Middle frontal gyrus (tissue), 1 donor: ENCODE data around the gene MAP3K12.
A peak's percentile ranks its signal among the peaks of the same experiment; 100 is the strongest.

Source experiments
- DNase-seq: peaks from one replicate; pipeline ENCODE4 v3.0.0-alpha.2; 2015; ENCODE audit warnings: low spot score; ENCODE audit errors: extremely low spot score

The MAP3K12 gene

DNA sequence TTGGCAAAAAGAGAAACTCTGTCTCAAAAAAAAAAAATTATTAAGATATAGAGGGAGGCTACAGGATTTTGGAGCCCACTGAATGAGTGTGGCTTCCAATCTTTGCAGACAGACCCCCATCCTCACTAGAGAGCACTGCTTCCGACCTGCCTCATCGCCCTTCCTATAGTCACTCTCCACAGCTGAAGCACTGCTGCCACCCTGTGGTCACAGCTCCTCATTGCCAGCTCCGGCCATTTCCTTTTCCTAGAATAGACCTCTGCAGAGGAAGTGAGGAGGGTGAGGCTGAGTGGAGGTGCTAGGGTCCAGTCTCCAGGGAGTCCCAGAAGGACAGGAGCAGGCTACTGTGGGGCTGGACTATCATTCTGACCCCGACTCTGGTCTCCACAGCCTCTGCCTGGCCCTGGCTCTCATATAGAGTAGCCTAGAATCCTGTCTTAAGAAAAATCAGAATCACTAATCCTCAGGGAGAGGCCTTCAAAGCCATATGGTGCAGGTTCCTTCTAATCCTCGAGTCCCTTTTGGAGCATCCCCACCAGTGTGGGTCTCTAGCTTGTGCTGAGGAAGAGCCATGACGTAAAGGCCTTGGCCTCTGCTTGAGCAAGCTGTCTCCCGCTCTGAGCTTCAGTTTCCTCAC, 9.4 kb upstream of the MAP3K12 start:
- DNase-seq, result peak; percentile 75

- DNase-seq, result no peak
Measured at GRCh38 chr12:53507603-53507885, 8.3 kb upstream of the MAP3K12 start.

DNA sequence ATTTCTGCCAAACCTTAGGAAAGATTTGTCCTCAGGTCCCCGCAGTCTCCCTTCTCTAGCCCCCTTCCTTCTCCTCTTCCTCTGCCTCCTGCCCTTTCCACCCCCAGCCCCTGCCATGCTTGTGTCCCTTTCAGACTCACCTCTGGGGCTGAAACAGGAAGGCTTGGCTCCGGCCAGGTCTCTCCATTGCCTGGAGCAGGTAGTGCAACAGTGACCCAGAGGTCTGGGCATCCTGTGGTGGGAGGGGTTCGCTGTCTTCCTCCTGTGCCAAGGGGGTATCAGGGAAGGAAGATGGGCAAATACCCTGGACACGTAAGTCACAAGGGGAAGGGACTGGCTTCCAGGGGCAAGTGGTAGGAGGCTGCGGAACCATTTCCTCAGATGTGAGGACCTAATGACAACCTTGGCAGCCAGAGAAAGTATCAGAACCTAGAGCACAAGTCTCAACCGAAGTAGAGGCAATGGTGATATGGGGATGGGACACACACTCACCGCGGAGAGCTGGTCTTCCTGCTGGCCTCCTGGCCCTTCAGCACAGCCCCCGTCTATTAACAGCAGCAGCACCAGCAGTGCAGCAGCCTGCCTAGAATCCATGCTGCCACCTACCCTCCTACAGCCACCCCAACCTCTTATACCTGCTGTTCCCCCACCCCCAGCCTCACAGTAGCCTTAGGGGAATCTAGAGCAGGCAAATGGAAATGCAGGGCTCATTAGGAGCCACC, 7.8 kb upstream of the MAP3K12 start, which contains the start of gene NPFF:
NPFF (minus strand) TSS at position 604 of the 722 bp plus-strand sequence; CDS start at position 594, 10 bp downstream.
- DNase-seq, result no peak

GRCh38 chr12:53506450-53506785, 7.2 kb upstream of the MAP3K12 start:
- DNase-seq, result no peak

DNA sequence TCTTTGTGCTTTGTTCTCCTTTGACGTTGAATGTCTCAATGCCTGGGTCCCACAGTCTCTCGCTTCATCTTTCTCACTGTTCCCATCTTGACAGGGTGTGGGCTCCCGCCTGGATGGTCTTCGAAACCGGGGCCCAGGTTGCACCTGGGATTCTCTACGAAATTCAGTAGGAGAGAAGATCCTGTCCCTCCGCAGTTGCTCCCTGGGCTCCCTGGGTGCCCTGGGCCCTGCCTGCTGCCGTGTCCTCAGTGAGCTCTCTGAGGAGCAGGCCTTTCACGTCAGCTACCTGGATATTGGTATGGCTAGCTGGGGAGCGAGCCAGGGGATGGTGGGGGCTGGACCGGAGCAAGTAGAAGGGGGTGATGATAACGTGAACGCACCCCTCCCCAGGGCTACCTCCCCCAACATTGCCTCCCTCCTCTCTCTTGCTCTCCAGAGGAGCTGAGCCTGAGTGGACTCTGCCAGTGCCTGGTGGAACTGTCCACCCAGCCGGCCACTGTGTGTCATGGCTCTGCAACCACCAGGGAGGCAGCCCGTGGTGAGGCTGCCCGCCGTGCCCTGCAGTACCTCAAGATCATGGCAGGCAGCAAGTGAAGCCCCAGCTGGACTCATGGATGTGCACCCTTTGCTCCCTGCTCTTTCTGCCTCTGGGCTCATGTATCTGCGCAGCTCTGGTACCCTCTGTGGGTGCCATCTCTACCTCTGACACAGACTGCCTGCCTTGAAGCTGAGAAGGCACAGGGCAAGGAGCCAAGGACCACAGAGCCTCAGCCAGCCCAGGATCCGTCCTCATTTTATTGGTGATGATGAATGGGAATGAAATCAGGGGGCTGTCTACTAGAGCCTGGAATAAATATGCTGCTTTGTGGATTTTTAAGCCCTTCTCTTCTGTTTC, 6.5 kb upstream of the MAP3K12 start:
- no peak for DNase-seq

DNA sequence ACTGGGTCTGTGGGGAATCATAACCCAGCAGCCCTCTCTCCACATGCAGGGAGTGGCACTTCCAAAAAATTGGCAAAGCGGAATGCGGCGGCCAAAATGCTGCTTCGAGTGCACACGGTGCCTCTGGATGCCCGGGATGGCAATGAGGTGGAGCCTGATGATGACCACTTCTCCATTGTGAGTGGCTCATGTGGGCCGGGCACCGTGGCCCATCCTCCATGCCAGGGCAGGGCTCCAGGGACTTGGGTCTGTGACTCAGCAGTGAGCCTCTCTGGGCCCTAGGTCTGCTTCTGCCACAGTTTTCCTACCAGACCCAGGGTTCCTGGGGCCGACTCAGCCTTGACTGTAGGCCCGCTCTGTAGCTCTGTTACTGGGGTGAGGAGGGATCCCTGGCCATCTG, 5.8 kb upstream of the MAP3K12 start:
- DNase-seq, result no peak

DNA sequence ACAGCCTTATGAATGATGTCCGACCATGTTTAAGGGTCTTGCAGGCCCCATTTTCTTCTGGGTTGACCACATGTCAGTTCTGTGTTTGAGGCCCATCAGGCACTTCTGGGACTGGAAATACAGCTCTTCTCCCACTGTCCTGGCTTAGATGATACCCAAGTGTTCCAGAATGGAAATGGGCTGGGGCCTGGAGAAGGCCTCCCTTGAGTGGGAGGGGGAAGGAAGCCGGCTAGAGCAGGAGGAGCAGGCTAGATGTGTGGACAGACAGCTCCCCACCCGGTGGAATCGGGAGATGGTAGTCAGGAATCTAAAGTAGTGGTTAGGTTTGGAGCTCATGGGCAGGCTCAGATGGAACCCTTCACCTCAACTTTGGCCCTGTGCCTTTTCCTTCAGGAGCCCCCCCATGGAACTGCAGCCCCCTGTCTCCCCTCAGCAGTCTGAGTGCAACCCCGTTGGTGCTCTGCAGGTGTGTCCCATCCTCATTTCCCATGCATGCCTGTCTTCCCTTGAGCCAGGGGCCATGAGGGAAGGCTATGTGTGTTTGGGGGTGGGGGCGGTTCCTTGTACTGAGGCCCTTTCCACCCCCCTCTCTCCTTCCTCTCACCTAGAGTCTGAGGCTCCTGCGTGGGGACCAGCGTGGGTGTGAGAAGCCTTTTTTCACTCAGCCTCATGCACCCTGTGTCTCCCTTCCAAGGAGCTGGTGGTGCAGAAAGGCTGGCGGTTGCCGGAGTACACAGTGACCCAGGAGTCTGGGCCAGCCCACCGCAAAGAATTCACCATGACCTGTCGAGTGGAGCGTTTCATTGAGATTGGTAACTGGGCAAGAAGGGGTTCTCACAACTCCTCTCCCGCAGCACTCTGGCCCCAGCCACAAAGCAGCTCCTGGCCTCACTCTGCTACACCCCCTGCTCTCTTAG, 5.0 kb upstream of the MAP3K12 start:
- DNase-seq, result no peak

- DNase-seq, result no peak
Measured at GRCh38 chr12:53502983-53503728, 3.9 kb upstream of the MAP3K12 start.

DNA sequence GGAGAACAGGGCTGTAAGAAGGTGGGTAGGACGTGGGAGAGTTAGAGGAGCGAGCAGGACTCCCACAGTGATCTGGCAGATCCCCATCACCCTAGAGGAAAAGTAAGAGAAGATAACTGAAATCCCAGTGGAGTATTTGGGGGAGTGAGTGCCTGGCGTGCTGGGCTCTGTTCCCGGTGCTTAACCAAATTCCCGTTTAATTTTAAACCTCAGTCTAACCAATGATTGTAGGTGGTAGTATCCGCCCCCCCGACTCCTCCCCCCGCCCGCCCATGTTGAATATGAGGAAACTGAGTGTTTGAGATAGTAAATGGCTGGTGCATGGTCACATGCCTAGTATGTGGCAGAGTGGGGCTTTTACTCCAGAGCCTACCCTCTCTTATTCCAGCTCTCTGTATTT, 3.1 kb upstream of the MAP3K12 start:
- DNase-seq, result no peak

DNA sequence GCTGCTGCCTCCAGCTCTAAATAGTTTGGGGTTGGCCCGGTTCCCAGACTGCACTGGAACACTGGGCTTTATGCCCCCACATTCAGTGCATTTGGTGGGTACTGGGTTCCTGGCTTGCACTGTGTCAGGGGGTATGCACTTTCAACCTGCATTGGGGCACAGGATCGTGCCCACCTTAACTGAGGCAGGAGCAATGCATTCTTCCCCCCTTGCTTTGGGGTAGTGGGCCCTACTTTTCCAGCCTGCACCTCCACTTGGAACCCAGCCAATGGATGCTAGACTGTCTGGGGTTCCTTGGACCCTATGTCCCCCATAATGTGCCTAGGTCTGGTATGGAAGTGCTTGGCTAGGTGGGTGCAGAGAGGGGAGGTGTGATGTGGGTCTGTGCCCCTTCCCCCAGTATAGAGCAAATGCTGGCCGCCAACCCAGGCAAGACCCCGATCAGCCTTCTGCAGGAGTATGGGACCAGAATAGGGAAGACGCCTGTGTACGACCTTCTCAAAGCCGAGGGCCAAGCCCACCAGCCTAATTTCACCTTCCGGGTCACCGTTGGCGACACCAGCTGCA, 2.4 kb upstream of the MAP3K12 start:
- no peak for DNase-seq

GRCh38 chr12:53500776-53501614, 1.7 kb upstream of the MAP3K12 start, which contains the start of gene TARBP2:
Gene TARBP2 (plus strand): TSS chr12:53501283. CDS start chr12:53501409, 126 bp downstream.
- peak; percentile 99 for DNase-seq

DNA sequence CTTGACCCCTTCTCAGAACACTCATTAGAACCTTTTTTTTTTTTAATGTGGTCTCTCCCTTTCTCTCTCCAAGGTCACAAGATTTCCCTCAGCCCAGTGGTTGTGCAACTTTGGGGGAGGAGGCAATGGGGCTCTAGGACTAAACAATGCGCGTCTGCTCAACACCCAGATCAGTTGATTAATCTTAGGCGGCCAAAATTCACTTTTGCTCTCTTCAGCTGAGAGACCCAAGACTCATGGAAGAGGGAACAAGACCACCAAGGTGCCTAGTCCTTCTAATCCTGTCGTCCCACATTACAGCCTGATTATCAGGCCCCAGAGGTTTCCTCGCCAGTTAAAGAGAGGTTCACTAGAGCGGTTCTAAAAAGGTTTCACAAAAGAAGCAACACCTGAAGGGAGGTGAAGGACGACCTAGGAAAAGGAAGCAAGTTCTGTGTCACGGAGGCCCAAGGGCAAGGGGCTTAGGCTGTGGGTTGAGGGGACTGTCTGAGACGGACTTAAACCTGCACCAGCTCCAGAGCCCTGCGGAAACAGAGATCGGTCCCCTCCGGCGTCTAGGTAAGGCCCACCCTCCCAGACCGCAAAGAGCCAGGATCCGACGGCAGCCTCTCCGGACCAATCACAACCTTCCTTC, 1.0 kb upstream of the MAP3K12 start:
- no peak for DNase-seq

GRCh38 chr12:53498235-53498630, 1.0 kb downstream of the MAP3K12 start:
- DNase-seq, result no peak

GRCh38 chr12:53497461-53497860, 1.8 kb downstream of the MAP3K12 start:
- DNase-seq, result no peak

DNA sequence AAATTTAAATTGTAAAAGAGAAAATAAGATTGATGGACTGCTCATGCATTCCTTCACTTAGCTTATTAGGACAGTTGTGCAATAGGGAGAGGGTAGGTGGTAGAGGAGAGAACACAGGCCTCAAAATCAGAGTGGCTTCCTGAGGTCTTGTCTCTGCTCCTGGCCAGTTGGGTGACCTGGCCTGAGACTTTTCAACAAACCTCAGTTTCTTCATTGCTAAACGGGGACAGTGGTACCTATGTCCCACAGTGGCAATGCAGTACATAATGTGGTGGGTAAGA, 2.6 kb downstream of the MAP3K12 start:
- no peak for DNase-seq

DNA sequence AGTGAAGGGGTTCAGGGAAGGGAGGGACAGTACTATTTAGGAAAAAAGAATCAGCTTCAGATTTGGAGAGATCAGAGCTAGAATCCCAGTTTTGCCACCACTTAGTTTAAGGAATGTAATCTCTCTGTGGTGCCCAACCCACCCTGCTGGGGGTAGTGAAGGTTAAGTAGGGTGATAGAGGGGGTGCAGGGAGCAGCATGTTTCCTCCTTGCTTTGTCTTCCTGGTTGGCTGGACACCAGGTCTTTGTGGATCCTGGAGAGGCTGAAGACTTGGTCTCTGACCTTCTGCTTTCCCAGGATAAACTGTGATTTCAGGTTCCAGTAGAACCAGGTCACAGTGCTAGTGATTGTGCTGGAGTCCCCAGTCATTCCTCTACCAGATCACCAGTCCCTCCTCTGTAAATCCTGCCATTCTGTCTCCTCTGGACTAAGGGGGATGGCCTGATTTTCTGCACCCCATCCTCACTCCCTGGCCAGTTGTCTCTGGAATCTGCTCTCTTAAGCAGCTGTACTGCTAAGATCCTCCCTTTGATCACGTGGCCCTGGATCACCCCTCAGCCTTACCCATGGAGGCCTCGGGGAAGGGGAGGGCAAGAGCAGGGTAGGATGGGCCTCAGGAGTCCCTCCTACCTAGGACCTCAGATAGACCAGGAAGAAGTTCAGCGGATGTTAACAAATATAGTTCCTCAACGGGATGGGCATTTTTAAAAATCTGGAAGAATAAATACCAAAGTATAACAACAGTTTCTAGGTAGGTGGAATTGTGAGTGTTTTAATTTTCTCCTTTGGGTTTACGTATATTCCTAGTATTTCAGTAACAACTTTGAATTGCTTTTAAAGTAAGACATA, 3.1 kb downstream of the MAP3K12 start:
- DNase-seq, result no peak

GRCh38 chr12:53493610-53494391, 5.5 kb downstream of the MAP3K12 start:
- no peak for DNase-seq
